Measurements from ENCODE around the gene TEAD4.

Gene TEAD4

GRCh38 chr12:2960996-2961616 lies 1.9 kb downstream of the TEAD4 start:
- DNase-seq = no peak

- no peak for DNase-seq
These were observed 2.5 kb downstream of the TEAD4 start for GRCh38 chr12:2961705-2962104.

GRCh38 chr12:2963154-2963759 lies 4.1 kb downstream of the TEAD4 start:
- no peak for DNase-seq

GRCh38 chr12:2963760-2964292 lies 4.6 kb downstream of the TEAD4 start:
- DNase-seq = no peak

- no peak for DNase-seq
These were observed 8.5 kb downstream of the TEAD4 start for GRCh38 chr12:2967651-2968050.

GRCh38 chr12:2970744-2971143 lies 11.5 kb downstream of the TEAD4 start:
- no peak for DNase-seq

GRCh38 chr12:2973566-2973965 lies 14.4 kb downstream of the TEAD4 start:
- DNase-seq = no peak

GRCh38 chr12:2974560-2974971 lies 15.4 kb downstream of the TEAD4 start:
- no peak for DNase-seq

GRCh38 chr12:2976581-2976996 lies 17.4 kb downstream of the TEAD4 start:
- DNase-seq = no peak

GRCh38 chr12:2977776-2978175 lies 18.6 kb downstream of the TEAD4 start:
- no peak for DNase-seq

- DNase-seq = no peak
These were observed 20.6 kb downstream of the TEAD4 start for GRCh38 chr12:2979806-2980205.

GRCh38 chr12:2980630-2981029 lies 21.4 kb downstream of the TEAD4 start:
- no peak for DNase-seq

- DNase-seq = no peak
These were observed 23.2 kb downstream of the TEAD4 start for GRCh38 chr12:2982361-2982760.

GRCh38 chr12:2984249-2984648 lies 25.1 kb downstream of the TEAD4 start:
- DNase-seq = no peak

- no peak for DNase-seq
These were observed 25.5 kb downstream of the TEAD4 start for GRCh38 chr12:2984698-2985097.

GRCh38 chr12:2986876-2987275 lies 27.7 kb downstream of the TEAD4 start:
- no peak for DNase-seq

GRCh38 chr12:2988494-2988893 lies 29.3 kb downstream of the TEAD4 start:
- no peak for DNase-seq

- no peak for DNase-seq
These were observed 33.5 kb downstream of the TEAD4 start for GRCh38 chr12:2992724-2993123.

GRCh38 chr12:2997989-2998670 lies 38.9 kb downstream of the TEAD4 start:
- DNase-seq = no peak

- DNase-seq = no peak
These were observed 39.6 kb downstream of the TEAD4 start for GRCh38 chr12:2998789-2999264.

- DNase-seq = no peak
These were observed 40.2 kb downstream of the TEAD4 start for GRCh38 chr12:2999265-2999841.

- no peak for DNase-seq
These were observed 41.5 kb downstream of the TEAD4 start for GRCh38 chr12:3000548-3001275.

GRCh38 chr12:3002646-3003045 lies 43.4 kb downstream of the TEAD4 start:
- no peak for DNase-seq
